A204.1 (cell line): Measurements from ENCODE around the gene SYCP3.

ENCODE experiments used
- FAIRE-seq: peaks from 2 replicates; lab custom pipeline; 2012; peaks lifted over from hg19 to GRCh38; lab: Jason Lieb, UNC

Gene SYCP3

DNA sequence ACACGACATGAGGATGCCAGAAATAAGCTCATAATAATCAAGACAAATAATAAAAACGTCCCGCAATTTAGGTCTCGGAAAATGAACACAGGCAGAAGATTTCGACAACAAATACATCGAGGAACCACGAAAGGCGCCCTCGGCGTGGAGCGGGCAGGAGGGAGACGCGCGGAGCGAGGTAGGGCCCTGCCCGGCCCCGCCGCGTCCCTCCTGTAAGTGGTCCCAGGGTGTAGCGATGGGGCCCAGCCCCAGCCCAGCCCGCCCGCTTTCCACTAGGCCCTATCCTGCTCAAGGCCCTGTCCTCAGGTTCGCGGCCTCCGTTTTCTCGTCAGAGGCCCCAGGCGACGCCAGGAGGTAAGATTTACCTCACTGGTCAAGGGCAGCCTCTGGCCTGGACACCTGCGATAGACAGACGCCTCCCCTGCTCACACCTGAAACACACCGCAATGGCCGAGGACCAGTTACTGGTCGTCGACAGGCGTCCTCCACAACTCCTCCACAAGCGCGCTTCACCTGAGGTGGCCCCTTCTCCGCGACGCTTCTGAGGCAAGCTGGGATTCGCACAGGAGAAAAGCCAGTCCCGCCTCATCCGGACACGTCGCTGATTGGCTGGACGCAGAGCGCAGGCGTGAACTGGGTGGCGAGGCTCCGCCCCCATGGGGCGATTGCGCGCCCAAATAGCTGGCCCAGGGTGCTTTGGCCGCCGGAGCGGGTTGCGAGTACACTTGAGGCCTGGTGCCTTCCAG, at the start of gene SYCP3:
Gene SYCP3 (minus strand): TSS at position 543 of the 746 bp plus-strand sequence. CDS start 1,527 bp downstream, outside the sequence.
- FAIRE-seq = no peak

DNA sequence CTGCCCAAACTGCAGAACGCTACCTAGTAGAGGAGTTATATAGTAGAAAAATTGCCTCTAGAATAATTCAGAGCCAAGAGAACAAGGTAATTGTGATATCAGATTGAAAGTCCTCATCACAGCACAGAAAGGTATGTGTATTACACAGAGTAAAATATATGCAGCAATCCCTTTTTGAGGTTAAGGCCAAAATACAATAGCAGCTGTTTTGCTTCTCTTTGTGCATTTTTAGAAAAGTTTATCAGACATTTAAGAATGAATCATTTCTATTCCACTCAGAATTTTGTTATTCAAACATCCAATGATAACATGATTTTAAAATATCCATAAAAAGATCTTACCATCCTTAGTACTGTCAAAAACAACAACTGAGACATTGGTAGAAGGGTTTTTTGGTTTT, 46.4 kb upstream of the SYCP3 start:
- FAIRE-seq = no peak

- FAIRE-seq = no peak
Measured at GRCh38 chr12:101784376-101784775, 45.1 kb upstream of the SYCP3 start.

GRCh38 chr12:101783838-101784237, 44.6 kb upstream of the SYCP3 start:
- FAIRE-seq = no peak

DNA sequence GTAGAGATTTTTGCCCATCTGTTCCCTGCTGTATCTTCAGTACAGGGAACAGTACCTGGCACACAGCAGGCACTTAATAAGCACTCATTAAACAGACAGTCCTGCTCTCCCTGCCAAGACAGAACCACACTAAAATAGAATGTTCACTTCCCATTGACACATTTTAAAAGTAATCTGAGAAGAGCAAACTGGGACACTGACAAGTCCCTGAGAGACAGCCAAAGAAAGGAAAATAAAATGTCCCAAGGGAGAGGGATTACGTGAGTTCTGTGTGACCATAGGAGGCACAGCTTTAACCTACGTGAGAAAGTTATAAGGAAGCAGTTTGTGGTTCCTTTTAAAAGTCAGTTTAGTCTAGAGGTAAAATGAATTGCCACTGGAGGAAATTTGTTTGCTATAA, 43.9 kb upstream of the SYCP3 start:
- no peak for FAIRE-seq

DNA sequence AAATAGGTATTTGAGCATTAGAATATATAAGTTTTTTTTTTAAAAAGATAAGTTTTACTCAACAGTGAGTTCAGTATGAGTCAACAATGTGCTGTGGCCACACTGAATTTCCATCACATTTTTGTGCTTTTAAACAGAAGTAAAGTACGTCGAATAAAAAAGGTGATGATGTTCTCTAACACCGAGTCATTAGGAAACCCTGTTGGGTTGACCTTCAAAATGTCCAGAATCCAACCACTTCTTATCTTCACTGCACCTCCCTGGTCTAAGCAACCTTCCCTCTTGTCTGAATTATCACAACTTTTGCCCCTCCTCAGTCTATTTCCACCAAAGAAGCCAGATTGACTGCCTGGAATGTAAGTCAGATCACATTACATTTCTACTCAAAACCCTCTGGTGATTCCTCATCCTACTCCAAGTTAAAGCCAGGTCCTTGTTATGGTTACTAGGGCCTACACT, 43.0 kb upstream of the SYCP3 start:
- no peak for FAIRE-seq

DNA sequence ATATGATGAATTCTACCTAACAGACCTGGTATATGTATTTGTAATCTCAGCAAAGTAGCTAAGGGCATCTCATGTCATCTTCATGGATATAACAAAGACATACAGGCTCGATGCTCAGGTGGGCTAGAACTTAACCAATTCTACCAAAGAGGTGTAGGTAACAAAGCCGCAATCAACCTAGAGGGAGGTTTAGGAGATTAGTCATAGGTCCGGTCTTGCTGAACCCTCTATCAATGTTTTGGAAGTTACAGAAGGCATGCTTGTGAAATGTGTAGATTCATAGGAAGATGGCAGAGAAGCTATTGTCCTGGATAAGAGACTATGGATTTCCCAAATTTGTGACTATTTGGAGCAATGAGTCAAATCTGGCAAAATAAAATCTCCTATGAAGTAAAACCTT, 42.6 kb upstream of the SYCP3 start:
- FAIRE-seq = no peak

GRCh38 chr12:101780599-101780998, 41.3 kb upstream of the SYCP3 start:
- no peak for FAIRE-seq

- FAIRE-seq = no peak
Measured at GRCh38 chr12:101779626-101780025, 40.4 kb upstream of the SYCP3 start.

DNA sequence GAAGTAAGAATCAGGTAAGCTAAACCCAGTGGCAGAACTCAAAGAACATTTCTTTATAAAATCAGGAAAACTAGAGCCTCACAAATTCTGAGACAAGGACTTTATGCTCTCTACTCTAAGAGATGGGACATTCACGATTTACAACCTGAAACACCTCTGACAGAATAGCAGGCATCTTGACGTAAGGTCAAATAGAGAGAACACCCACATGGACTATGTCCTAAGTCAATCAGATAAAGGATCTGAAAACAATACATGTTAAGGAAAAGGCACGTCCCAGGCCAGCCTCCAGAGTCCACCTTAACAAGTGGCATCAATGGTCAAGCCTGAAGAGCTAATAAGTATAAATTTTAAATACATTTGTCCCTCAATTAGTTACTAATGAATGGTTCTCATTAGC, 39.9 kb upstream of the SYCP3 start:
- FAIRE-seq = no peak

DNA sequence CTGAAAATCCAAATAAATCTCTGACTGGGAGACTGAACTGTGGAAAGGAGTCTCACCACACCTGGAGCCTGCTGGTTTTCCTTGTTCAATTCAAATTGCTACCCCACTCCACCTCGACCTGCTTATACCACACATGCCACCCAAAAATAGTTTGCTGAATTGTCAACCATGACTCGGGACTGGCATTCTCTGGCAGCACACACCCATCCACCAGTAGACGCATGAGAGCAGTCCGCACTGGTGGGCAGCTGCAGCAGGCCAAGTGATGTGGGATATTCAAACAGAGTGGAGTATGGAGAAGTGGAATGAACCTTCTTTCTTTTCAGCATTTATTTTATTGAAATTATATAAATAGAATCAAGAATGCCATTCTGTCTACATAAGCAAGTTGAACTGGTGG, 38.7 kb upstream of the SYCP3 start:
- no peak for FAIRE-seq

GRCh38 chr12:101777485-101777884, 38.2 kb upstream of the SYCP3 start:
- no peak for FAIRE-seq

DNA sequence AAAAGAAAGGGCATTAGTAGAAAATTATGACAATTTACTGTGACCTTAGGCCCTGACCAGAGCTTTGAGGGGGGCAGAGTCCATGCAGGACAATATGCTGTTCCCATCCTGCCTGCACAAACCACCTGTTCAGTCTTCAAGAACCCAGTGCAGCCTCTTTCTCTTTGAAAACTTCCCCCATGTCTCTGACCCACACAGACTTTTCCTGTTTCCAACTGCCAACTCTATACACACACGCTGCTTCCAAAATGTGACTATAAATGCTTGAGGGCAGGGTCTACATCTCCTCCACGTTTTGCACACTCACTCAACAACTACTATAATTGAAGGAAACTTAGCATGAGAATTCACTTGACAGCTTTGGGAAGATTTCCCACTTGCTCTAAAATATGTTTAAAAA, 36.6 kb upstream of the SYCP3 start:
- no peak for FAIRE-seq

GRCh38 chr12:101773650-101774162, 34.4 kb upstream of the SYCP3 start:
- FAIRE-seq = peak; percentile 94

- no peak for FAIRE-seq
Measured at GRCh38 chr12:101772012-101772775, 32.9 kb upstream of the SYCP3 start.

GRCh38 chr12:101769865-101770264, 30.6 kb upstream of the SYCP3 start:
- no peak for FAIRE-seq

- no peak for FAIRE-seq
Measured at GRCh38 chr12:101768781-101769180, 29.5 kb upstream of the SYCP3 start.

GRCh38 chr12:101767537-101767936, 28.3 kb upstream of the SYCP3 start:
- no peak for FAIRE-seq

DNA sequence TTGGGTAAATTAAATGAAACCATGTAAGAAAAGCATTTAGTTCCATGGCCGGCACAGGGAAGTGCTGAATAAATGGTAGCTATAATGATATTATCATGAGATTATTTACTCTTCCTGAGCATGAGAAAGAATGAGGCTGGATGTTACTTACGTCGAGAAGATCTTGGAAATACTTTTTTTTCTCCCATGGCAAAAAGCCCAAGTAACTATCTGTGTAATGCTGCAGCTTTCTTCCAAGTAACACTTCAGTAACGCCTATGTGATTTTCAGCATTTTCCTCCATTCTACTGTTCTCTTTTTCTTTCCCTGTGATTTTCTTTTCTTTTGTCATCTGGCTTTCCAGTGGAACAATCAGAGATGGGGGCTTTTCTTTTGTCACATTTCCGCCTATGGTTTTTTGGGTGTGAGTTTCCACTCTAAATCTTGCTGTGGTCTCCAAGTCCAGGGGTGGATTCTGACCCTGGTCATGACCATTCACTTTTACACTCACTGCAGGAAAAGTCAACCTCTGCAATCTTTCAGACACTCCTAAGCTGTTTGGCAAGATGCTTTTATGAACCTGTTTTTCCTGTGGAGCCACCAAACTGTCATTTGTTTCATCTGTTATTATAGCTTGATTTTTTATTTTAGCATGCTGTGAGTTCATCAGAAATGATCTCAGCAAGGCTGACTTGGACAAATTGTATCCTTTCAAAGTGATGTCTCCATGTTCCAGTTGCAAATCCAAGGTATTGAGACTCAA, 25.0 kb upstream of the SYCP3 start:
- FAIRE-seq = no peak

DNA sequence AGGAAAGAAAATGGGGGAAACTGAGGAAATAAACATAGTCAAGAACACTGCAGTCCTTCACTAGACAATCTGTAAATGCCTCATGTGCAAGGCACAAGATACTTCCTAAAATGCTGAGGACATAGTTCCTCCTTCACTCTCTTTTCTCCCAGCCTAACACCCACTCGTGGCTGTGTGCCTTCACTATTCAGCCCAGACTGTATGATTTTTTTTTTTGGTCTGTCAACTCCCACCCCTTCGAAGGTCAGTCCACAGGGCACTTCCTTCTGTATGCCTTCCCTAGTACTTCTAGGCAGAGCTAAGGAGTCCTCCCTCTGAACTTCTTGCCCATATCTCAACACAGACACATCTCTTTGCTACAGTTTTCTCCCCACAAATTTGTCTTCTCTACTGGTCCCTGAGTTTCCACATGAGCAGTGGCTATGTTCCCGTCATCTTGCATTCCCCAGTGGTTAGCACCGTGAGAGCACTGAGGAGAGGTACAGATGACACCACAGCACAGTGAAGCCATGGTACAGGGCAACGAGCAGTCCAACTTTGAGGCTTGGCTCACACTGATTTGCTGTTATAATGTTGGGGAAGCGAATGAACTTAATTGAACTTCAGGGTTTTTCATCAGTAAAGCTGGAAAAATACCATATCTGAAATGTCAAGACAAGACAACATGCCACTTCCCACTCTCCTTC, 24.1 kb upstream of the SYCP3 start:
- FAIRE-seq = no peak

DNA sequence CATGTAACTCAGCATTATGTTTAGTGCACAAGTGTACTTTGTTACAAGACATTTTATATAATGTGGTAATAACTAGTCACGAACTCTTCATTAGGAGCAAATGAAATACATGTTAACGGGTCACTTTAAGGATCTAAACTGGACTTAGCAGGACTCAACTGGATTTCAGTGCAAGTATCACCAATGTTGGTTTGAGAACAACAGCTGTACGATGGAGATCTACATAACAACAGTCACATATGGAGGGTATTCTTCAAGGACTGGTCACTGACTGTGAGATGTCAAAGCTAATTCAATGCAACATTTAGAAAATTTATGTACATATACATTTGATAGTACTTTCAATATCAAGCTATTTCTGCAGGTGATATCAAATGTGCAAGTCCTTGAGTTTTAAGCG, 22.5 kb upstream of the SYCP3 start:
- FAIRE-seq = no peak

GRCh38 chr12:101761350-101761749, 22.1 kb upstream of the SYCP3 start:
- FAIRE-seq = no peak
